Keratinocyte (primary cell): ENCODE data around the gene KRT9. TPM values are rescaled to one million over a fixed set of nuclear protein-coding genes. Genes with fewer than 3 reads are reported as not detected.

Source experiments
- DNase-seq: peaks from one replicate; pipeline ENCODE4 v3.0.0-alpha.2; 2011; ENCODE audit warnings: low read depth, missing footprints, low spot score
- FAIRE-seq: peaks from 2 replicates; lab custom pipeline; 2011; peaks lifted over from hg19 to GRCh38; lab: Jason Lieb, UNC
- H2AFZ ChIP-seq: 2 replicates; pipeline ENCODE4 v1.6.0; 2012; ENCODE audit warnings: low read length, control low read depth, inconsistent platforms; ENCODE audit not compliant: control insufficient read depth
- H3K27ac ChIP-seq: 2 replicates; pipeline ENCODE4 v1.5.1; 2011; ENCODE audit warnings: low read length; ENCODE audit not compliant: control insufficient read depth, insufficient read depth
- H3K27me3 ChIP-seq: 3 replicates; pipeline ENCODE4 v1.6.0; 2011; ENCODE audit warnings: low read length; ENCODE audit not compliant: control insufficient read depth, insufficient read depth; ENCODE audit errors: extremely low read depth
- H3K36me3 ChIP-seq, 2 experiments: 2 replicates in 1 of 2; 3 replicates in 1 of 2; pipeline ENCODE4 v1.5.1; 2011; ENCODE audit warnings: low read length in 2 of 2, mild to moderate bottlenecking in 1 of 2; ENCODE audit not compliant: control insufficient read depth in 2 of 2, insufficient read depth in 2 of 2; ENCODE audit errors: extremely low read depth in 1 of 2
- H3K4me1 ChIP-seq: 3 replicates; pipeline ENCODE4 v1.5.1; 2011; ENCODE audit warnings: low read length; ENCODE audit not compliant: control insufficient read depth, insufficient read depth; ENCODE audit errors: extremely low read depth
- H3K4me2 ChIP-seq: 3 replicates; pipeline ENCODE4 v1.6.0; 2011; ENCODE audit warnings: low read depth, low read length; ENCODE audit not compliant: control insufficient read depth, insufficient read depth; ENCODE audit errors: extremely low read depth
- H3K4me3 ChIP-seq, 3 experiments: fragments of 200-600 bp in 1 of 3; sonication (generic) in 1 of 3; 2 replicates in 2 of 3; 3 replicates in 1 of 3; pipeline ENCODE4 v1.5.1; 2011 to 2016; ENCODE audit warnings: low read length in 3 of 3, mild to moderate bottlenecking in 3 of 3, control low read depth in 2 of 3, inconsistent platforms in 1 of 3, low read depth in 1 of 3, mixed read lengths in 1 of 3, mixed run types in 1 of 3, moderate library complexity in 1 of 3; ENCODE audit not compliant: control insufficient read depth in 2 of 3, insufficient read depth in 2 of 3; ENCODE audit errors: extremely low read depth in 1 of 3
- H3K79me2 ChIP-seq: 2 replicates; pipeline ENCODE4 v1.6.0; 2012; ENCODE audit warnings: low read length; ENCODE audit not compliant: control insufficient read depth, insufficient read depth
- H3K9ac ChIP-seq: 3 replicates; pipeline ENCODE4 v1.6.0; 2011; ENCODE audit warnings: low read length; ENCODE audit not compliant: control insufficient read depth, insufficient read depth; ENCODE audit errors: extremely low read depth
- H3K9me1 ChIP-seq: 3 replicates; pipeline ENCODE4 v1.6.0; 2011; ENCODE audit warnings: low read length; ENCODE audit not compliant: control insufficient read depth, insufficient read depth; ENCODE audit errors: extremely low read depth
- H3K9me3 ChIP-seq: 2 replicates; pipeline ENCODE4 v1.5.1; 2012; ENCODE audit warnings: low read depth, low read length; ENCODE audit not compliant: control insufficient read depth
- H4K20me1 ChIP-seq: 3 replicates; pipeline ENCODE4 v1.6.0; 2011; ENCODE audit warnings: low read length; ENCODE audit not compliant: control insufficient read depth, insufficient read depth; ENCODE audit errors: extremely low read depth
- CTCF ChIP-seq, 3 experiments: IDR thresholded peaks in 1 of 3; conservative IDR thresholded peaks in 1 of 3; optimal IDR thresholded peaks in 1 of 3; 2 replicates in 2 of 3; 3 replicates in 1 of 3; pipeline versions ENCODE3 to v1.5.1; 2011; ENCODE audit warnings: low read length in 3 of 3, mild to moderate bottlenecking in 3 of 3, moderate library complexity in 2 of 3, control low read depth in 1 of 3, inconsistent platforms in 1 of 3; ENCODE audit not compliant: insufficient read depth in 2 of 3; ENCODE audit errors: extremely low read depth in 1 of 3
- EZH2 ChIP-seq: IDR thresholded peaks from one replicate; pipeline ENCODE4 v1.6.1; 2012; ENCODE audit warnings: inconsistent platforms, mild to moderate bottlenecking, low read length, moderate library complexity
- dilution Hi-C: fragments of 300-500 bp; cut with MboI; formaldehyde crosslinking; loops from one replicate; pipeline ENCODE4 v1.7.0; 2020; ENCODE audit warnings: low sequenced_read_pairs; ENCODE audit not compliant: extremely low pct_ligation_motif_present
- polyA plus RNA-seq, 5 experiments: library from polyadenylated mRNA; depleted of rRNA in 3 of 5; stranded (reverse) in 3 of 5; stranded (forward) in 1 of 5; unstranded in 1 of 5; fragments of >200 nt; gene quantifications; 1 replicate in 1 of 5; 2 replicates in 3 of 5; 3 replicates in 1 of 5; pipeline versions ENCODE4 v1.2.1 to v1.2.3, GENCODE V29; 2011 to 2012; ENCODE audit warnings: missing spikeins in 2 of 5, low read depth in 1 of 5, low replicate concordance in 1 of 5

The KRT9 gene
- polyA plus RNA-seq, 1 donor (not counting 4 experiments of a cell fraction or from before 2014, with no cell fraction given) = 1.6 TPM

DNA sequence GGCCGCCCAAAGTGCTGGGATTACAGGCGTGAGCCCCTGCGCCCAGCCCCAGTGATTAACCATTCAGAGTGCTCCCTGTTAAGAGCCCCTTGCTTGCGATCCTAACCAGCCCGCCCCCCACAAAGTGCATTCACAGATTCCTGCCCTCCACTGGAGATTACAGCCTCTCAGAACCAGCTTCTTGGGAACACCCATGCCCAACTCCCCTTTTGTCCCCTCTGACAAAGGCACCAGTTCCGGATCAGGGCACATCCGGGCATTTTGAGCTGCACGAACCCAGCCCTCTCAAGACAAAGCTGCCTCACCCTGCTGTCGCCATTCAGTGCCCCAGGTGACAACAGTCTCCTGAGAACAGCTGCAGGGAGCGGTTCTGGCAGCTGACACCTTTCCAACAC is 42.9 kb downstream of the KRT9 start:
- Histone ChIP-seq H3K27ac (no peak overlapping the region), H3K79me2 (no peaks in the 10 kb centered on the region), H3K9me1 (no peaks in the 10 kb centered on the region), H3K9me3 (no peaks in the 10 kb centered on the region), H4K20me1 (no peaks in the 10 kb centered on the region), H3K36me3 (no peaks in the 10 kb centered on the region), H3K4me3 (no peak overlapping the region), H3K9ac (no peak overlapping the region), H3K4me1 (peaks cover 27% of the 10 kb centered on the region), H3K27me3 (peaks cover 15% of the 10 kb centered on the region), H2AFZ (no peak overlapping the region), H3K4me2 (no peak overlapping the region)
- DNase-seq (no peak), FAIRE-seq (no peak)
- dilution Hi-C loops = no loop called here
- TF ChIP-seq CTCF (optimal IDR thresholded peaks at IDR 0.05 in 1 of 3, IDR thresholded peaks at IDR 0.05 in 1 of 3, conservative IDR thresholded peaks at IDR 0.05 in 1 of 3; ENCODE audit: extremely low read depth in 1 of 3, insufficient read depth in 2 of 3, low read length in 3 of 3) (no peak), EZH2 (no peak)

- no peak overlapping the region for H2AFZ ChIP-seq
These were observed 44.5 kb downstream of the KRT9 start for GRCh38 chr17:41527063-41528023.

More at GRCh38 chr17:41527063-41528023, 44.5 kb downstream of the KRT9 start:
- no peak for DNase-seq
- Histone ChIP-seq H3K4me2 (peak overlapping the region; percentile 62), H3K27me3 (peaks cover 15% of the 10 kb centered on the region), H3K79me2 (no peaks in the 10 kb centered on the region), H3K9me1 (no peaks in the 10 kb centered on the region), H3K27ac (no peak overlapping the region), H3K9ac (no peak overlapping the region), H3K9me3 (no peaks in the 10 kb centered on the region), H3K4me1 (peaks cover 35% of the 10 kb centered on the region), H3K4me3 (peak overlapping the region in 2 of 3 experiments; percentile 30 to 36), H4K20me1 (no peaks in the 10 kb centered on the region), H3K36me3 (no peaks in the 10 kb centered on the region)
- no peak for FAIRE-seq
- dilution Hi-C loops = no loop called here
- peak in 1 of 3 experiments; percentile 9 for TF ChIP-seq CTCF (optimal IDR thresholded peaks at IDR 0.05 in 1 of 3, IDR thresholded peaks at IDR 0.05 in 1 of 3, conservative IDR thresholded peaks at IDR 0.05 in 1 of 3; ENCODE audit: extremely low read depth in 1 of 3, insufficient read depth in 2 of 3, low read length in 3 of 3)
- peak; percentile 29 for TF ChIP-seq EZH2
